Gastrocnemius medialis (tissue), 4 donors: ENCODE results near the gene CAMK4. TPM values are rescaled to one million over a fixed set of nuclear protein-coding genes. Genes with fewer than 3 reads are reported as not detected.
"Not testable (repeated sequence)": the region's sequence is repeated elsewhere in the genome, so short reads cannot be mapped to it uniquely, and the experiment has no call there.

Experiments used
- ATAC-seq, 2 donors: fragments of 150-250 bp; one replicate each; pipeline ENCODE4 v1.9.1; 2016
- DNase-seq, 2 donors: peaks; one replicate each; pipeline ENCODE4 v3.0.0-alpha.2; 2019
- H3K27ac ChIP-seq, 4 donors: fragments of 200-600 bp; sonication (generic); 1 replicate in 1 of 4; 2 replicates in 3 of 4; pipeline ENCODE4 v1.5.1; 2016 to 2018; ENCODE audit warnings: mild to moderate bottlenecking in 2 of 4, moderate library complexity in 1 of 4
- H3K27me3 ChIP-seq, 3 donors: fragments of 200-600 bp; sonication (generic) in 2 of 3; 1 replicate in 1 of 3; 2 replicates in 2 of 3; pipeline versions ENCODE4 v1.5.1 to v1.6.0; 2016 to 2019; ENCODE audit warnings: mild to moderate bottlenecking in 1 of 3, moderate library complexity in 1 of 3
- H3K36me3 ChIP-seq, 2 donors: fragments of 200-600 bp; sonication (generic) in 1 of 2; one replicate each; pipeline ENCODE4 v1.5.1; 2017 to 2018
- H3K4me1 ChIP-seq, 2 donors: fragments of 200-600 bp; sonication (generic) in 1 of 2; one replicate each; pipeline ENCODE4 v1.5.1; 2016 to 2017; ENCODE audit warnings: mild to moderate bottlenecking in 2 of 2
- H3K4me3 ChIP-seq, 4 donors: fragments of 200-600 bp; sonication (generic) in 3 of 4; 1 replicate in 1 of 4; 2 replicates in 3 of 4; pipeline ENCODE4 v1.5.1; 2016 to 2019; ENCODE audit warnings: mild to moderate bottlenecking in 2 of 4
- H3K9me3 ChIP-seq, 3 donors: fragments of 200-600 bp; sonication (generic) in 2 of 3; 1 replicate in 1 of 3; 2 replicates in 2 of 3; pipeline ENCODE4 v1.5.1; 2016 to 2019
- POLR2A ChIP-seq, 2 donors: fragments of 450-650 bp; IDR thresholded peaks; one replicate each; pipeline ENCODE4 v1.6.1; 2017; ENCODE audit warnings: antibody characterized with exemption in 2 of 2, mild to moderate bottlenecking in 2 of 2, moderate library complexity in 2 of 2
- in situ Hi-C, 4 donors: fragments of 200-750 bp; cut with MboI; loops; one replicate each; pipeline versions ENCODE4 v1.15.0 to v1.8.0; 2017; ENCODE audit warnings: low sequenced_read_pairs in 4 of 4
- intact Hi-C: fragments of 100-400 bp; cut with DNase I; formaldehyde crosslinking; loops from one replicate; pipeline ENCODE4 v1.15.1; 2023; ENCODE audit warnings: low total_unique reads
- total RNA-seq, 4 donors: library from RNA; depleted of rRNA; stranded (reverse); fragments of >200 nt; gene quantifications; one replicate each; pipeline versions ENCODE4 v1.1.0 to v1.2.3, GENCODE V29; 2016
- TF ChIP-seq, protein P1 (sequence below), 5 experiments: fragments of 450-650 bp in 3 of 5; fragments of 200-600 bp in 2 of 5; sonication (generic) in 2 of 5; IDR thresholded peaks in 4 of 5; conservative IDR thresholded peaks in 1 of 5; 1 replicate in 4 of 5; 2 replicates in 1 of 5; pipeline ENCODE4 v1.5.1; 2016 to 2019; ENCODE audit warnings: antibody characterized with exemption in 5 of 5, mild to moderate bottlenecking in 3 of 5, moderate library complexity in 3 of 5

Gene CAMK4
- total RNA-seq, 4 donors from 2014 or later = 0.27 to 1.0 (median 0.72) TPM

DNA sequence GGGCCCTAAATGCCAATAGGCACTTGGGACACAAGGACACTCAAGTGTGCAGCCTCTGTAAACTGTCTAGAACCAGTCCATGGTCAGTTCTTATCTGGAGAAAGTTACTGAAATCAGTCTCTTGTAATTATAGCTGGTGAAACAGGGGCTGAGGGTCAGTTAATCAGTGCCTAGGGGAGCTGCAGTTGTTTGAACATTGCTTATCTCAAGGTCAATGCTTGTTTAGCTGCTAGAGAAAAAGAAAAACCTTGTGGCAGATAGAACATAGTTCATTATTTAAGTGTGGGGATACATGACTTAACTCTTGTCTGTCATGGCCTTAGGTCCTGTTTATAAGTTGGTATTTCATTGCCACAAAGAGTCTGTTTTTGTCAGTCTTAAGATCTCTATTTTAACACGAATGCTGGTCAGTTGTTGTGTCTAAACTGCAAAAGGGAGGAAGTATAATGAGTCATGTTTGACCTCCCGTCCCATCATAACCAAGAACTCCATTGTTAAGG, 180.1 kb downstream of the CAMK4 start:
- no peaks in the 10 kb centered on the region for H3K4me1 ChIP-seq
- ATAC-seq (no peak), DNase-seq (no peak)
- in situ Hi-C loops = no loop called here
- H3K27me3 ChIP-seq = no peaks in the 10 kb centered on the region
- no peaks in the 10 kb centered on the region for H3K36me3 ChIP-seq
- intact Hi-C loops = no loop called here
- TF ChIP-seq, protein P1, sequence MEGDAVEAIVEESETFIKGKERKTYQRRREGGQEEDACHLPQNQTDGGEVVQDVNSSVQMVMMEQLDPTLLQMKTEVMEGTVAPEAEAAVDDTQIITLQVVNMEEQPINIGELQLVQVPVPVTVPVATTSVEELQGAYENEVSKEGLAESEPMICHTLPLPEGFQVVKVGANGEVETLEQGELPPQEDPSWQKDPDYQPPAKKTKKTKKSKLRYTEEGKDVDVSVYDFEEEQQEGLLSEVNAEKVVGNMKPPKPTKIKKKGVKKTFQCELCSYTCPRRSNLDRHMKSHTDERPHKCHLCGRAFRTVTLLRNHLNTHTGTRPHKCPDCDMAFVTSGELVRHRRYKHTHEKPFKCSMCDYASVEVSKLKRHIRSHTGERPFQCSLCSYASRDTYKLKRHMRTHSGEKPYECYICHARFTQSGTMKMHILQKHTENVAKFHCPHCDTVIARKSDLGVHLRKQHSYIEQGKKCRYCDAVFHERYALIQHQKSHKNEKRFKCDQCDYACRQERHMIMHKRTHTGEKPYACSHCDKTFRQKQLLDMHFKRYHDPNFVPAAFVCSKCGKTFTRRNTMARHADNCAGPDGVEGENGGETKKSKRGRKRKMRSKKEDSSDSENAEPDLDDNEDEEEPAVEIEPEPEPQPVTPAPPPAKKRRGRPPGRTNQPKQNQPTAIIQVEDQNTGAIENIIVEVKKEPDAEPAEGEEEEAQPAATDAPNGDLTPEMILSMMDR (IDR thresholded peaks at IDR 0.05 in 4 of 5, conservative IDR thresholded peaks at IDR 0.05 in 1 of 5) = no peak
- no peak for TF ChIP-seq POLR2A (IDR thresholded peaks at IDR 0.05)
- no peaks in the 10 kb centered on the region for H3K9me3 ChIP-seq
- H3K27ac ChIP-seq = no peak overlapping the region
- H3K4me3 ChIP-seq = no peak overlapping the region

DNA sequence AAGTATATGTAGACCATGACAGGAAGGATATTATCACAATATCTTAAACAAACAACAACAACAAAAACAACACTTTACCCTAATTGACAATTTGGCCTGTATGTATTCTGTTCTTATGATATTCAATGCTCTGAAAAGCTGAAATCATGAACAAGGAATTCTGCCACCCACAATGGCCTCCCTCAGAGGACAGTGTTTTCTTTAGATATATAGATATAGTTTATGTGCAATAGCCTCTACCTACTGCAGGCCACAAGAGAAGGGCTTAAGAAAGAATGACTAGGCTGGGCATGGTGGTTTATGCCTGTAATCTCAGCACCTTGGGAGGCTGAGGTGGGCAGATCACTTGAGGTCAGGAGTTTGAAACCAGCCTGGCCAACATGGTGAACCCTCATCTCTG, 183.4 kb downstream of the CAMK4 start:
- H3K27me3 ChIP-seq = no peaks in the 10 kb centered on the region
- no peaks in the 10 kb centered on the region for H3K9me3 ChIP-seq
- ATAC-seq = no peak
- no peak for DNase-seq
- intact Hi-C loops = no loop called here
- in situ Hi-C loops = no loop called here
- no peak overlapping the region for H3K27ac ChIP-seq
- TF ChIP-seq POLR2A (IDR thresholded peaks at IDR 0.05) = no peak
- TF ChIP-seq, protein P1 (IDR thresholded peaks at IDR 0.05 in 4 of 5, conservative IDR thresholded peaks at IDR 0.05 in 1 of 5) = no peak
- H3K4me3 ChIP-seq = no peak overlapping the region
- H3K4me1 ChIP-seq = no peaks in the 10 kb centered on the region
- H3K36me3 ChIP-seq = no peaks in the 10 kb centered on the region

DNA sequence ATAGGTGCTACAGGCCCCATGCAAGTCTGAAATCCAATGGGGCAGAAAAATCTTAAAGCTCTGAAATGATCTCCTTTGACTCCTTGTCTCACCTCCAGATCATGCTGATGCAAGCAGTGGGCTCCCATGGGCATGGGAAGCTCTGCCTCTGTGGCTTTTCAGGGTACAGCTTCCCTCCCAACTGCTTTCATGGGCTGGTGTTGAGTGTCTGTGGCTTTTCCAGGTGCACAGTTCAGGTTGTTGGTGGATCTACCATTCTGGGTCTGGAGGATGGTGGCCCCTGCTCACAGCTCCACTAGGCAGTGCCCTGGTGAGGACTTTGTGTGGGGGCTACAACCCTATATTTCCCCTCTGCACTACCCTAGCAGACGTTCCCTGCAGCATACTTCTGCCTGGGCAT, 184.6 kb downstream of the CAMK4 start:
- TF ChIP-seq, protein P1 (IDR thresholded peaks at IDR 0.05 in 4 of 5, conservative IDR thresholded peaks at IDR 0.05 in 1 of 5) = no peak
- no peak for TF ChIP-seq POLR2A (IDR thresholded peaks at IDR 0.05)
- H3K4me1 ChIP-seq = no peaks in the 10 kb centered on the region
- in situ Hi-C loops (no loop called here), intact Hi-C loops (no loop called here)
- no peaks in the 10 kb centered on the region for H3K9me3 ChIP-seq
- no peak overlapping the region for H3K27ac ChIP-seq
- ATAC-seq = no peak
- H3K36me3 ChIP-seq = no peaks in the 10 kb centered on the region
- no peak for DNase-seq
- H3K27me3 ChIP-seq = no peaks in the 10 kb centered on the region
- H3K4me3 ChIP-seq = no peak overlapping the region

DNA sequence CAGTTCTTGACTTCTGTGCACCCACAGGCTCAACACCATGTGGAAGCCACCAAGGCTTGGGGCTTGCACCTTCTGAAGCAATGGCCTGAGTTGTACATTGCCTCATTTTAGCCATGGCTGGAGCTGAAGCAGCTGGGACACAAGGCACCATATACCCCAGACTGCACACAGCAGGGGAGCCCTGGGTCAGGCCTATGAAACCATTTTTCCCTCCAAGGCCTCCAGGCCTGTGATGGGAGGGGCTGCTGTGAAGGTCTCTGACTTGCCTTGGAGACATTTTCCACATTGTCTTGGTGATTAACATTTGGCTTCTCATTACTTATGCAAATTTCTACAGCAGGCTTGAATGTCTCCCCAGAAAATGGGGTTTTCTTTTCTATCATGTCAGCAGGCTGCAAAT, 185.1 kb downstream of the CAMK4 start:
- ATAC-seq, H3K27me3 ChIP-seq, H3K27ac ChIP-seq, intact Hi-C loops, in situ Hi-C loops, DNase-seq, H3K9me3 ChIP-seq, H3K36me3 ChIP-seq, H3K4me3 ChIP-seq, H3K4me1 ChIP-seq: not testable (repeated sequence)

DNA sequence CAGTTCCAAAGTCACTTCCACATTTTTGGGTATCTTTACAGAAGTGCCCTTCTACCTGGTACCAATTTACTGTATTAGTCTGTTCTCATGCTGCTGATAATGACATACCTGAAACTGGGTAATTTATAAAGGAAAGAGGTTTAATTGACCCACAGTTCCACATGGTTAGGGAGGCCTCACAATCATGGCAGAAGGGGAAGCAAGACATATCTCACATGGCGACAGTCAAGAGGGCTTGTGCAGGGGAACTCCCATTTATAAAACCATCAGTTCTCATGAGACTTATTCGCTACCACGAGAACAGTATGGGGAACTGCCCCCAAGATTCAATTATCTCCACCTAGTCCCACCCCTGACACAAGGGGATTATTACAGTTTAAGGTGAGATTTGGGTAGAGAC, 185.9 kb downstream of the CAMK4 start:
- DNase-seq, H3K4me3 ChIP-seq, H3K9me3 ChIP-seq, in situ Hi-C loops, ATAC-seq, intact Hi-C loops, H3K4me1 ChIP-seq, H3K27ac ChIP-seq, H3K27me3 ChIP-seq, H3K36me3 ChIP-seq: not testable (repeated sequence)

DNA sequence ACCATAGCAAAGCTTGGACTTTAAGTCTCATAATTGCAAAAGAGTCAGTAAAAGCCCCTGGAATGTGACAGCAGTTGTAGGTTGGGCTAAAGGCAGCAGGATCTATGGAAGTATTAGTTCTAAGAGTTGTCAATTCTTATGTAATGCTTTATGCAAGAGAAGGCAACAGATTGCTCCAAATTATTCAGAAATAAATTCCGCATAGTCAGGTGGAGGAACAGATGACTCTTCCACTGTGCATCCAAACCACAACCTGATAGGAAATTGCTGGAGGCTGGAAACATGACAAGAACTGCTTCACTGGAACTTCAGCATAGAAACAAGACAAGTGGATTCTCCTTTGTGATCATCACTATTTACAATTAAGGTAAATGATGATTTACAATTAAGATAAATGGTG, 187.1 kb downstream of the CAMK4 start:
- intact Hi-C loops (no loop called here), in situ Hi-C loops (no loop called here)
- no peak overlapping the region for H3K4me3 ChIP-seq
- ATAC-seq (no peak), DNase-seq (no peak)
- H3K9me3 ChIP-seq = no peaks in the 10 kb centered on the region
- no peaks in the 10 kb centered on the region for H3K4me1 ChIP-seq
- no peak for TF ChIP-seq POLR2A (IDR thresholded peaks at IDR 0.05)
- TF ChIP-seq, protein P1 (IDR thresholded peaks at IDR 0.05 in 4 of 5, conservative IDR thresholded peaks at IDR 0.05 in 1 of 5) = no peak
- H3K27me3 ChIP-seq = no peaks in the 10 kb centered on the region
- no peaks in the 10 kb centered on the region for H3K36me3 ChIP-seq
- H3K27ac ChIP-seq = no peak overlapping the region
